HFFc6 (cell line): ENCODE results near the gene NPIPB6. TPM values are rescaled to one million over a fixed set of nuclear protein-coding genes. Genes with fewer than 3 reads are reported as not detected.

Source experiments
- DNase-seq: peaks from one replicate; pipeline ENCODE4 v3.0.0-alpha.2; 2018
- H3K27ac Mint-ChIP-seq: 2 replicates; pipeline ENCODE4 v1.8.0; 2020; ENCODE audit warnings: mild to moderate bottlenecking, mixed read lengths
- H3K27me3 Mint-ChIP-seq: 2 replicates; pipeline ENCODE4 v1.8.0; 2021; ENCODE audit warnings: mild to moderate bottlenecking, moderate library complexity, mixed read lengths; ENCODE audit not compliant: insufficient read depth
- H3K36me3 Mint-ChIP-seq: 2 replicates; pipeline ENCODE4 v1.8.0; 2021; ENCODE audit warnings: low read depth, mixed read lengths
- H3K4me1 Mint-ChIP-seq: 2 replicates; pipeline ENCODE4 v1.8.0; 2020; ENCODE audit warnings: low read depth, mixed read lengths
- H3K4me3 Mint-ChIP-seq: 2 replicates; pipeline ENCODE4 v1.8.0; 2020; ENCODE audit warnings: mild to moderate bottlenecking, moderate library complexity, mixed read lengths
- H3K9me3 Mint-ChIP-seq: 2 replicates; pipeline ENCODE4 v1.8.0; 2020; ENCODE audit warnings: mild to moderate bottlenecking, mixed read lengths
- CTCF ChIP-seq: fragments of 200-600 bp; sonication (generic); IDR thresholded peaks from 2 replicates; pipeline ENCODE4 v1.5.0; 2021; ENCODE audit warnings: antibody characterized with exemption, mild to moderate bottlenecking
- total RNA-seq, 6 experiments: library from RNA; stranded (reverse); fragmentation: NEBNext Ultra II Directional; extraction: Animal tissue kit (Norgen Biotek cat#: 25700); gene quantifications; 2 replicates in 1 of 6; 3 replicates in 5 of 6; pipeline ENCODE4 v1.2.3, GENCODE V29; 2021

The NPIPB6 gene
- total RNA-seq, 6 experiments from 2014 or later = 0.20 to 1.0 (median 0.27) TPM; not detected in 1

- H3K9me3 Mint-ChIP-seq = no peaks in the 10 kb centered on the region
- H3K36me3 Mint-ChIP-seq = no peaks in the 10 kb centered on the region
- TF ChIP-seq CTCF = peak; percentile 81
- no peak overlapping the region for H3K27ac Mint-ChIP-seq
- peak; percentile 34 for DNase-seq
- H3K4me3 Mint-ChIP-seq = no peak overlapping the region
- H3K27me3 Mint-ChIP-seq = peaks cover 3% of the 10 kb centered on the region; the same call in 1 of the 2 replicates
- peaks cover 5% of the 10 kb centered on the region; the same call in 1 of the 2 replicates for H3K4me1 Mint-ChIP-seq
These were observed 36.3 kb downstream of the NPIPB6 start for GRCh38 chr16:28326881-28327610.

- H3K9me3 Mint-ChIP-seq = no peaks in the 10 kb centered on the region
- H3K27me3 Mint-ChIP-seq = peaks cover 3% of the 10 kb centered on the region; the same call in 1 of the 2 replicates
- no peak overlapping the region for H3K27ac Mint-ChIP-seq
- no peak for DNase-seq
- no peak overlapping the region for H3K4me3 Mint-ChIP-seq
- no peak for TF ChIP-seq CTCF
- peaks cover 5% of the 10 kb centered on the region; the same call in 1 of the 2 replicates for H3K4me1 Mint-ChIP-seq
- no peaks in the 10 kb centered on the region for H3K36me3 Mint-ChIP-seq
These were observed 38.4 kb downstream of the NPIPB6 start for GRCh38 chr16:28324887-28325279.

GRCh38 chr16:28324235-28324886, 38.9 kb downstream of the NPIPB6 start:
- TF ChIP-seq CTCF = no peak
- H3K9me3 Mint-ChIP-seq = no peaks in the 10 kb centered on the region
- no peaks in the 10 kb centered on the region for H3K36me3 Mint-ChIP-seq
- H3K27me3 Mint-ChIP-seq = peaks cover 5% of the 10 kb centered on the region
- H3K4me3 Mint-ChIP-seq = no peak overlapping the region
- H3K27ac Mint-ChIP-seq = no peak overlapping the region
- H3K4me1 Mint-ChIP-seq = peaks cover 5% of the 10 kb centered on the region; the same call in 1 of the 2 replicates
- no peak for DNase-seq

- H3K4me3 Mint-ChIP-seq = no peak overlapping the region
- H3K27ac Mint-ChIP-seq = no peak overlapping the region
- no peak for DNase-seq
- peaks cover 5% of the 10 kb centered on the region; the same call in 1 of the 2 replicates for H3K4me1 Mint-ChIP-seq
- peaks cover 10% of the 10 kb centered on the region for H3K27me3 Mint-ChIP-seq
- peak; percentile 87 for TF ChIP-seq CTCF
- H3K36me3 Mint-ChIP-seq = no peaks in the 10 kb centered on the region
- no peaks in the 10 kb centered on the region for H3K9me3 Mint-ChIP-seq
These were observed 41.5 kb downstream of the NPIPB6 start for GRCh38 chr16:28321700-28322411.

GRCh38 chr16:28320741-28321140, 42.6 kb downstream of the NPIPB6 start:
- no peak overlapping the region for H3K4me3 Mint-ChIP-seq
- TF ChIP-seq CTCF = no peak
- DNase-seq = no peak
- H3K27me3 Mint-ChIP-seq = peaks cover 8% of the 10 kb centered on the region
- H3K27ac Mint-ChIP-seq = no peak overlapping the region
- no peaks in the 10 kb centered on the region for H3K36me3 Mint-ChIP-seq
- no peaks in the 10 kb centered on the region for H3K9me3 Mint-ChIP-seq
- H3K4me1 Mint-ChIP-seq = peaks cover 5% of the 10 kb centered on the region; the same call in 1 of the 2 replicates
